PC-9 (cell line): ENCODE data around the gene MED26.

Experiments
- CTCF ChIP-seq: fragments of 200-600 bp; sonication (generic); conservative IDR thresholded peaks from 2 replicates; pipeline ENCODE4 v1.6.1; 2017; ENCODE audit warnings: mixed run types, antibody characterized with exemption, mild to moderate bottlenecking, moderate library complexity
- EZH2 ChIP-seq: fragments of 200-600 bp; sonication (generic); IDR thresholded peaks from 2 replicates; pipeline ENCODE4 v1.8.0; 2017; ENCODE audit warnings: antibody characterized with exemption, low read depth

- TF ChIP-seq CTCF (no peak), EZH2 (no peak)
These were observed 66.6 kb downstream of the MED26 start for GRCh38 chr19:16561382-16561781.
